Trophoblast cell (in vitro differentiated cells and primary cell): Measurements from ENCODE around the gene RAB4B.
"Not testable (repeated sequence)": the region's sequence is repeated elsewhere in the genome, so short reads cannot be mapped to it uniquely, and the experiment has no call there.

ENCODE experiments used
- DNase-seq, 2 donors: peaks; one replicate each; pipeline ENCODE4 v3.0.0-alpha.2; 2016
- H2AFZ ChIP-seq: 2 replicates; pipeline ENCODE4 v1.6.1; 2013; ENCODE audit warnings: low read length, moderate library complexity, mild to moderate bottlenecking; ENCODE audit not compliant: insufficient read depth, poor library complexity
- H2AK5ac ChIP-seq: 2 replicates; pipeline ENCODE4 v1.6.1; 2013; ENCODE audit warnings: mild to moderate bottlenecking, low read length
- H2BK120ac ChIP-seq: 2 replicates; pipeline ENCODE4 v1.6.1; 2013; ENCODE audit warnings: low read length, mild to moderate bottlenecking, moderate library complexity; ENCODE audit not compliant: insufficient read depth, poor library complexity
- H2BK12ac ChIP-seq: 2 replicates; pipeline ENCODE4 v1.6.1; 2013; ENCODE audit warnings: mild to moderate bottlenecking, low read length, moderate library complexity
- H2BK5ac ChIP-seq: 2 replicates; pipeline ENCODE4 v1.6.1; 2013; ENCODE audit warnings: low read length, low read depth, moderate library complexity, mild to moderate bottlenecking; ENCODE audit not compliant: poor library complexity
- H3K14ac ChIP-seq: 2 replicates; pipeline ENCODE4 v1.6.1; 2013; ENCODE audit warnings: mild to moderate bottlenecking, low read length
- H3K18ac ChIP-seq: 2 replicates; pipeline ENCODE4 v1.6.1; 2013; ENCODE audit warnings: mild to moderate bottlenecking, low read length
- H3K23ac ChIP-seq: 2 replicates; pipeline ENCODE4 v1.6.1; 2013; ENCODE audit warnings: low read length
- H3K27ac ChIP-seq: 2 replicates; pipeline ENCODE4 v1.5.1; 2013; ENCODE audit warnings: low read depth, mild to moderate bottlenecking, inconsistent platforms, low read length, moderate library complexity
- H3K27me3 ChIP-seq: 2 replicates; pipeline ENCODE4 v1.6.1; 2013; ENCODE audit warnings: inconsistent platforms, mild to moderate bottlenecking, low read length, moderate library complexity; ENCODE audit not compliant: insufficient read depth
- H3K36me3 ChIP-seq, 2 experiments: 1 replicate in 1 of 2; 2 replicates in 1 of 2; pipeline ENCODE4 v1.6.1; 2013; ENCODE audit warnings: low read length in 2 of 2, mild to moderate bottlenecking in 2 of 2, moderate library complexity in 1 of 2; ENCODE audit not compliant: insufficient read depth in 2 of 2, control insufficient read depth in 1 of 2
- H3K4ac ChIP-seq: 2 replicates; pipeline ENCODE4 v1.6.1; 2013; ENCODE audit warnings: low read depth, mild to moderate bottlenecking, low read length, moderate library complexity
- H3K4me1 ChIP-seq, 2 experiments: 1 replicate in 1 of 2; 2 replicates in 1 of 2; pipeline ENCODE4 v1.6.1; 2013; ENCODE audit warnings: low read length in 2 of 2, mild to moderate bottlenecking in 2 of 2, moderate library complexity in 1 of 2; ENCODE audit not compliant: insufficient read depth in 2 of 2, control insufficient read depth in 1 of 2
- H3K4me2 ChIP-seq: 2 replicates; pipeline ENCODE4 v1.6.1; 2013; ENCODE audit warnings: inconsistent platforms, mild to moderate bottlenecking, low read length, moderate library complexity
- H3K4me3 ChIP-seq: 2 replicates; pipeline ENCODE4 v1.5.1; 2013; ENCODE audit warnings: mild to moderate bottlenecking, low read depth, low read length, inconsistent platforms
- H3K79me1 ChIP-seq: one replicate; pipeline ENCODE4 v1.6.1; 2013; ENCODE audit warnings: low read length
- H3K79me2 ChIP-seq: 2 replicates; pipeline ENCODE4 v1.6.1; 2013; ENCODE audit warnings: low read length, mild to moderate bottlenecking; ENCODE audit not compliant: control insufficient read depth, insufficient read depth, poor library complexity
- H3K9ac ChIP-seq: 2 replicates; pipeline ENCODE4 v1.6.1; 2013; ENCODE audit warnings: mild to moderate bottlenecking, low read length
- H3K9me3 ChIP-seq: 2 replicates; pipeline ENCODE4 v1.6.1; 2013; ENCODE audit warnings: low read depth, mild to moderate bottlenecking, control low read depth, inconsistent platforms, low read length; ENCODE audit not compliant: insufficient read depth
- H4K12ac ChIP-seq: 2 replicates; pipeline ENCODE4 v1.6.1; 2013; ENCODE audit warnings: low read depth, mild to moderate bottlenecking, low read length, moderate library complexity
- H4K8ac ChIP-seq: 2 replicates; pipeline ENCODE4 v1.6.1; 2013; ENCODE audit warnings: low read depth, mild to moderate bottlenecking, low read length, moderate library complexity
- H4K91ac ChIP-seq: one replicate; pipeline ENCODE4 v1.6.1; 2013; ENCODE audit warnings: low read depth, mild to moderate bottlenecking, low read length, moderate library complexity
- WGBS: extraction: QIAGEN DNeasy Blood & Tissue Kit; methylation state at CpG from one replicate; pipeline ENCODE4 v1.1.7; 2013; ENCODE audit warnings: missing lambda C conversion rate; ENCODE audit not compliant: insufficient read length, insufficient coverage; ENCODE audit errors: extremely low coverage; 5-methylcytosine and 5-hydroxymethylcytosine counted together

The RAB4B gene

GRCh38 chr19:40813182-40813581 is 35.1 kb downstream of the RAB4B start:
- Histone ChIP-seq H3K27me3 (no peaks in the 10 kb centered on the region), H3K79me1 (peaks cover 3% of the 10 kb centered on the region), H3K14ac (no peak overlapping the region), H3K27ac (no peak overlapping the region), H3K4me2 (no peak overlapping the region), H3K36me3 (peaks cover 13% of the 10 kb centered on the region in 2 experiments), H4K8ac (no peak overlapping the region), H3K4ac (no peak overlapping the region), H3K18ac (no peak overlapping the region), H3K79me2 (peaks cover 2% of the 10 kb centered on the region), H3K4me3 (no peak overlapping the region), H2BK5ac (no peak overlapping the region), H3K4me1 (peaks cover 12 to 15% of the 10 kb centered on the region in 2 experiments), H2BK12ac (no peak overlapping the region), H3K23ac (no peak overlapping the region), H2AFZ (no peak overlapping the region), H3K9me3 (no peaks in the 10 kb centered on the region), H4K12ac (no peak overlapping the region), H3K9ac (no peak overlapping the region), H2AK5ac (no peak overlapping the region), H4K91ac (no peak overlapping the region), H2BK120ac (no peak overlapping the region)
- no peak for DNase-seq
- no CpG with 5 or more reads among the region's 4 CpGs for WGBS

- no CpG with 5 or more reads among the region's 4 CpGs for WGBS
- Histone ChIP-seq H3K9ac (no peak overlapping the region), H3K27ac (no peak overlapping the region), H2AFZ (no peak overlapping the region), H3K4me3 (no peak overlapping the region), H3K23ac (no peak overlapping the region), H2BK12ac (no peak overlapping the region), H3K27me3 (no peaks in the 10 kb centered on the region), H3K36me3 (no peaks in the 10 kb centered on the region), H2BK120ac (no peak overlapping the region), H3K4me2 (no peak overlapping the region), H4K91ac (no peak overlapping the region), H3K79me2 (peaks cover 2% of the 10 kb centered on the region), H3K4me1 (peaks cover 9 to 14% of the 10 kb centered on the region in 2 experiments), H3K14ac (no peak overlapping the region), H3K4ac (no peak overlapping the region), H2AK5ac (no peak overlapping the region), H3K18ac (no peak overlapping the region), H3K79me1 (peaks cover 3% of the 10 kb centered on the region), H4K8ac (no peak overlapping the region), H2BK5ac (no peak overlapping the region), H3K9me3 (no peaks in the 10 kb centered on the region), H4K12ac (no peak overlapping the region)
- DNase-seq = no peak
Measured at GRCh38 chr19:40815223-40815622, 37.2 kb downstream of the RAB4B start.

- not testable (repeated sequence) for H3K9ac ChIP-seq, H3K14ac ChIP-seq, H2AK5ac ChIP-seq, H4K91ac ChIP-seq, H3K23ac ChIP-seq, H3K27me3 ChIP-seq, H2BK12ac ChIP-seq, H4K12ac ChIP-seq, H3K4me3 ChIP-seq, H3K18ac ChIP-seq, H3K79me1 ChIP-seq, H3K27ac ChIP-seq, H3K4ac ChIP-seq, H3K79me2 ChIP-seq, H3K9me3 ChIP-seq, H2BK5ac ChIP-seq, H3K36me3 ChIP-seq, H2BK120ac ChIP-seq
- peak; percentile 57 to 66 for DNase-seq
- peak overlapping the region; percentile 25 for H3K4me2 ChIP-seq
- peak overlapping the region; percentile 2 for H4K8ac ChIP-seq
- whole genome bisulfite sequencing = no CpG with 5 or more reads among the region's 36 CpGs
- peak overlapping the region; percentile 17 for H2AFZ ChIP-seq
- H3K4me1 ChIP-seq = peaks cover 9 to 13% of the 10 kb centered on the region in 2 experiments
Measured at GRCh38 chr19:40818480-40819399, 40.7 kb downstream of the RAB4B start.

GRCh38 chr19:40819479-40820234 is 41.6 kb downstream of the RAB4B start:
- H4K8ac ChIP-seq, H3K23ac ChIP-seq, H4K12ac ChIP-seq, H2BK5ac ChIP-seq, H2BK12ac ChIP-seq, H3K9ac ChIP-seq, H3K14ac ChIP-seq, H4K91ac ChIP-seq, H2AFZ ChIP-seq, H3K4me2 ChIP-seq, H3K27me3 ChIP-seq, H3K9me3 ChIP-seq, H3K36me3 ChIP-seq, H3K79me1 ChIP-seq, H3K27ac ChIP-seq, H2BK120ac ChIP-seq, H3K18ac ChIP-seq, H2AK5ac ChIP-seq, H3K79me2 ChIP-seq, H3K4ac ChIP-seq, H3K4me3 ChIP-seq: not testable (repeated sequence)
- WGBS = no CpG with 5 or more reads among the region's 6 CpGs
- peaks cover 12 to 16% of the 10 kb centered on the region in 2 experiments for H3K4me1 ChIP-seq
- DNase-seq = peak; percentile 25 to 61
